ENCODE data around the gene STK35. TPM values are rescaled to one million over a fixed set of nuclear protein-coding genes. Genes with fewer than 3 reads are reported as not detected.

The STK35 gene
- total and polyA plus RNA-seq, 2 of the 8 experiments (the other 6 are each of a cell fraction or from before 2014, with no cell fraction given), result 24.9 to 45.0 TPM

DNA sequence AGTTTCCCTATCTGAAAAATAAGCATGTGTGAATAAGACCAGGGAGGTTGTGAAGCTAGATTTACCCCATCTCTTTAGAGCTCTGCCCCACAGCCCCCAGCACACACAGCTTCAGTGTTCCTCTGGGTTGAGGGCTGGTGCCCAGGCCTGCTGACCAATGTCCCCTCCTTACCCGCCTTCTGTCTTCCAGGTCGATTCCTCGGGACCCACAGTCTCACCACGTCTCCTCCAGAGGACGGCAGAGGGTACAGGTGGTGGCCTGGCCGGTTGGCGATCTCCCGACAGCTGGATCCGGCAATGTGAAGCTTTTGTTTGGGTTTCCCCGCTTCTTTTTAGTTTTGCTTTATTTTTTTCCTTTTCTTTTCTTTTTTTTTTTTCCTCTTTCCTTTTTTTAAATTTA, 42.0 kb downstream of the STK35 start (continued):
- TF ChIP-seq, protein P1, sequence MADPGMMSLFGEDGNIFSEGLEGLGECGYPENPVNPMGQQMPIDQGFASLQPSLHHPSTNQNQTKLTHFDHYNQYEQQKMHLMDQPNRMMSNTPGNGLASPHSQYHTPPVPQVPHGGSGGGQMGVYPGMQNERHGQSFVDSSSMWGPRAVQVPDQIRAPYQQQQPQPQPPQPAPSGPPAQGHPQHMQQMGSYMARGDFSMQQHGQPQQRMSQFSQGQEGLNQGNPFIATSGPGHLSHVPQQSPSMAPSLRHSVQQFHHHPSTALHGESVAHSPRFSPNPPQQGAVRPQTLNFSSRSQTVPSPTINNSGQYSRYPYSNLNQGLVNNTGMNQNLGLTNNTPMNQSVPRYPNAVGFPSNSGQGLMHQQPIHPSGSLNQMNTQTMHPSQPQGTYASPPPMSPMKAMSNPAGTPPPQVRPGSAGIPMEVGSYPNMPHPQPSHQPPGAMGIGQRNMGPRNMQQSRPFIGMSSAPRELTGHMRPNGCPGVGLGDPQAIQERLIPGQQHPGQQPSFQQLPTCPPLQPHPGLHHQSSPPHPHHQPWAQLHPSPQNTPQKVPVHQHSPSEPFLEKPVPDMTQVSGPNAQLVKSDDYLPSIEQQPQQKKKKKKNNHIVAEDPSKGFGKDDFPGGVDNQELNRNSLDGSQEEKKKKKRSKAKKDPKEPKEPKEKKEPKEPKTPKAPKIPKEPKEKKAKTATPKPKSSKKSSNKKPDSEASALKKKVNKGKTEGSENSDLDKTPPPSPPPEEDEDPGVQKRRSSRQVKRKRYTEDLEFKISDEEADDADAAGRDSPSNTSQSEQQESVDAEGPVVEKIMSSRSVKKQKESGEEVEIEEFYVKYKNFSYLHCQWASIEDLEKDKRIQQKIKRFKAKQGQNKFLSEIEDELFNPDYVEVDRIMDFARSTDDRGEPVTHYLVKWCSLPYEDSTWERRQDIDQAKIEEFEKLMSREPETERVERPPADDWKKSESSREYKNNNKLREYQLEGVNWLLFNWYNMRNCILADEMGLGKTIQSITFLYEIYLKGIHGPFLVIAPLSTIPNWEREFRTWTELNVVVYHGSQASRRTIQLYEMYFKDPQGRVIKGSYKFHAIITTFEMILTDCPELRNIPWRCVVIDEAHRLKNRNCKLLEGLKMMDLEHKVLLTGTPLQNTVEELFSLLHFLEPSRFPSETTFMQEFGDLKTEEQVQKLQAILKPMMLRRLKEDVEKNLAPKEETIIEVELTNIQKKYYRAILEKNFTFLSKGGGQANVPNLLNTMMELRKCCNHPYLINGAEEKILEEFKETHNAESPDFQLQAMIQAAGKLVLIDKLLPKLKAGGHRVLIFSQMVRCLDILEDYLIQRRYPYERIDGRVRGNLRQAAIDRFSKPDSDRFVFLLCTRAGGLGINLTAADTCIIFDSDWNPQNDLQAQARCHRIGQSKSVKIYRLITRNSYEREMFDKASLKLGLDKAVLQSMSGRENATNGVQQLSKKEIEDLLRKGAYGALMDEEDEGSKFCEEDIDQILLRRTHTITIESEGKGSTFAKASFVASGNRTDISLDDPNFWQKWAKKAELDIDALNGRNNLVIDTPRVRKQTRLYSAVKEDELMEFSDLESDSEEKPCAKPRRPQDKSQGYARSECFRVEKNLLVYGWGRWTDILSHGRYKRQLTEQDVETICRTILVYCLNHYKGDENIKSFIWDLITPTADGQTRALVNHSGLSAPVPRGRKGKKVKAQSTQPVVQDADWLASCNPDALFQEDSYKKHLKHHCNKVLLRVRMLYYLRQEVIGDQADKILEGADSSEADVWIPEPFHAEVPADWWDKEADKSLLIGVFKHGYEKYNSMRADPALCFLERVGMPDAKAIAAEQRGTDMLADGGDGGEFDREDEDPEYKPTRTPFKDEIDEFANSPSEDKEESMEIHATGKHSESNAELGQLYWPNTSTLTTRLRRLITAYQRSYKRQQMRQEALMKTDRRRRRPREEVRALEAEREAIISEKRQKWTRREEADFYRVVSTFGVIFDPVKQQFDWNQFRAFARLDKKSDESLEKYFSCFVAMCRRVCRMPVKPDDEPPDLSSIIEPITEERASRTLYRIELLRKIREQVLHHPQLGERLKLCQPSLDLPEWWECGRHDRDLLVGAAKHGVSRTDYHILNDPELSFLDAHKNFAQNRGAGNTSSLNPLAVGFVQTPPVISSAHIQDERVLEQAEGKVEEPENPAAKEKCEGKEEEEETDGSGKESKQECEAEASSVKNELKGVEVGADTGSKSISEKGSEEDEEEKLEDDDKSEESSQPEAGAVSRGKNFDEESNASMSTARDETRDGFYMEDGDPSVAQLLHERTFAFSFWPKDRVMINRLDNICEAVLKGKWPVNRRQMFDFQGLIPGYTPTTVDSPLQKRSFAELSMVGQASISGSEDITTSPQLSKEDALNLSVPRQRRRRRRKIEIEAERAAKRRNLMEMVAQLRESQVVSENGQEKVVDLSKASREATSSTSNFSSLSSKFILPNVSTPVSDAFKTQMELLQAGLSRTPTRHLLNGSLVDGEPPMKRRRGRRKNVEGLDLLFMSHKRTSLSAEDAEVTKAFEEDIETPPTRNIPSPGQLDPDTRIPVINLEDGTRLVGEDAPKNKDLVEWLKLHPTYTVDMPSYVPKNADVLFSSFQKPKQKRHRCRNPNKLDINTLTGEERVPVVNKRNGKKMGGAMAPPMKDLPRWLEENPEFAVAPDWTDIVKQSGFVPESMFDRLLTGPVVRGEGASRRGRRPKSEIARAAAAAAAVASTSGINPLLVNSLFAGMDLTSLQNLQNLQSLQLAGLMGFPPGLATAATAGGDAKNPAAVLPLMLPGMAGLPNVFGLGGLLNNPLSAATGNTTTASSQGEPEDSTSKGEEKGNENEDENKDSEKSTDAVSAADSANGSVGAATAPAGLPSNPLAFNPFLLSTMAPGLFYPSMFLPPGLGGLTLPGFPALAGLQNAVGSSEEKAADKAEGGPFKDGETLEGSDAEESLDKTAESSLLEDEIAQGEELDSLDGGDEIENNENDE (IDR thresholded peaks at IDR 0.05; ENCODE audit: insufficient replicate concordance, low read length), result no peak
- TF ChIP-seq SAP30 (IDR thresholded peaks at IDR 0.05; ENCODE audit: insufficient read depth, insufficient replicate concordance, low read length), result no peak
- no peak for TF ChIP-seq RFX5 (IDR thresholded peaks at IDR 0.05; ENCODE audit: borderline replicate concordance, low read depth, low read length)
- TF ChIP-seq TEAD4 (IDR thresholded peaks at IDR 0.05; ENCODE audit: low read depth, low read length), result no peak
- TF ChIP-seq TAF7 (optimal IDR thresholded peaks at IDR 0.05; ENCODE audit: borderline replicate concordance, low read depth, low read length), result no peak
- TF ChIP-seq PHF8 (conservative IDR thresholded peaks at IDR 0.05; ENCODE audit: low read depth, low read length), result no peak
- no peak for TF ChIP-seq POLR2A (IDR thresholded peaks at IDR 0.05; ENCODE audit: control extremely low read depth in 1 of 2, low read depth in 2 of 2, low read length in 2 of 2)
- TF ChIP-seq GABPA (IDR thresholded peaks at IDR 0.05; ENCODE audit: borderline replicate concordance, insufficient read depth, low read length), result no peak
- no peak for TF ChIP-seq SIRT6 (IDR thresholded peaks at IDR 0.05; ENCODE audit: low read length)
- no peak for TF ChIP-seq CBX8 (IDR thresholded peaks at IDR 0.05; ENCODE audit: borderline replicate concordance, low read depth, low read length)
- TF ChIP-seq ASH2L (IDR thresholded peaks at IDR 0.05; ENCODE audit: low read length), result no peak
- TF ChIP-seq FOSL1 (IDR thresholded peaks at IDR 0.05; ENCODE audit: insufficient read depth, low read depth, low read length), result no peak
